Vagina (tissue), 2 donors: ENCODE results near the gene STOX2. TPM values are rescaled to one million over a fixed set of nuclear protein-coding genes. Genes with fewer than 3 reads are reported as not detected.

Experiments used
- DNase-seq, 2 donors: peaks; one replicate each; pipeline ENCODE4 v3.0.0-alpha.2; 2017; ENCODE audit errors: extremely low spot score in 2 of 2
- H3K27ac ChIP-seq: fragments of 200-600 bp; sonication (generic); one replicate; pipeline ENCODE4 v1.5.1; 2019
- H3K27me3 ChIP-seq: fragments of 200-600 bp; sonication (generic); one replicate; pipeline ENCODE4 v1.5.1; 2019
- H3K36me3 ChIP-seq, 2 donors: fragments of 200-600 bp; sonication (generic); one replicate each; pipeline ENCODE4 v1.5.1; 2017 to 2019
- H3K4me1 ChIP-seq: fragments of 200-600 bp; sonication (generic); one replicate; pipeline ENCODE4 v1.5.1; 2019
- H3K4me3 ChIP-seq, 2 donors: fragments of 200-600 bp; sonication (generic); 1 replicate in 1 of 2; 2 replicates in 1 of 2; pipeline ENCODE4 v1.5.1; 2016 to 2019
- H3K9me3 ChIP-seq: fragments of 200-600 bp; sonication (generic); one replicate; pipeline ENCODE4 v1.5.1; 2019
- POLR2A ChIP-seq, 2 donors: fragments of 450-650 bp; IDR thresholded peaks; one replicate each; pipeline ENCODE4 v1.6.1; 2017; ENCODE audit warnings: antibody characterized with exemption in 2 of 2, mild to moderate bottlenecking in 2 of 2, moderate library complexity in 2 of 2
- POLR2AphosphoS5 ChIP-seq, 2 donors: sonication (generic); formaldehyde crosslinking; IDR thresholded peaks; one replicate each; pipeline ENCODE4 v1.9.0; 2017; ENCODE audit warnings: antibody characterized with exemption in 2 of 2, mild to moderate bottlenecking in 2 of 2, low read depth in 1 of 2; ENCODE audit not compliant: insufficient read depth in 1 of 2
- intact Hi-C: fragments of 100-400 bp; cut with DNase I; formaldehyde crosslinking; loops from one replicate; pipeline ENCODE4 v1.15.1; 2023
- total RNA-seq: library from RNA; depleted of rRNA; stranded (reverse); fragments of >200 nt; gene quantifications from one replicate; pipeline ENCODE4 v1.2.3, GENCODE V29; 2016
- TF ChIP-seq, protein P1 (sequence below), 3 experiments: fragments of 450-650 bp in 2 of 3; fragments of 200-600 bp in 1 of 3; sonication (generic) in 1 of 3; IDR thresholded peaks; one replicate each; pipeline ENCODE4 v1.5.1; 2017 to 2019; ENCODE audit warnings: antibody characterized with exemption in 3 of 3, mild to moderate bottlenecking in 2 of 3, moderate library complexity in 2 of 3

STOX2 gene
- total RNA-seq, 1 donor from 2014 or later: 11.5 TPM

DNA sequence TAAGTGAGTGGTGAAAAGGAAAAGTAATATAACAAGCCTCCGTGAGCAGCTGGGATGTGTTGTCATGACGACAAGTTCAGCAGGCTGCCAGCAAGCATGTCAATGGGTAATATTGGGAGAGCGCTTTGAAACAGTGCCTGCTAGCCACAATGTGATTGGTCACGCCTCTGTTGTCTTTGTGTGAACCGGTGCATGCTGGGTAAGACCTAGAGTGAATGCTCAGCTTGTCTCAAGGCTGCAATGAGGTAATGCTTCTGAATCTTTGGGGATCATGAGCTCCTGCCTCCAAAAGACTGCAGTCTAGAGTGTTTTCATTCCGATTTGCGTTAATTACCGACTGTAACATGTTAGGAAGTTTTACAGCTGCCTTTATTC lies 54.9 kb downstream of the STOX2 start:
- peak overlapping the region in 1 of 2 donors; percentile 3 for H3K4me3 ChIP-seq

DNA sequence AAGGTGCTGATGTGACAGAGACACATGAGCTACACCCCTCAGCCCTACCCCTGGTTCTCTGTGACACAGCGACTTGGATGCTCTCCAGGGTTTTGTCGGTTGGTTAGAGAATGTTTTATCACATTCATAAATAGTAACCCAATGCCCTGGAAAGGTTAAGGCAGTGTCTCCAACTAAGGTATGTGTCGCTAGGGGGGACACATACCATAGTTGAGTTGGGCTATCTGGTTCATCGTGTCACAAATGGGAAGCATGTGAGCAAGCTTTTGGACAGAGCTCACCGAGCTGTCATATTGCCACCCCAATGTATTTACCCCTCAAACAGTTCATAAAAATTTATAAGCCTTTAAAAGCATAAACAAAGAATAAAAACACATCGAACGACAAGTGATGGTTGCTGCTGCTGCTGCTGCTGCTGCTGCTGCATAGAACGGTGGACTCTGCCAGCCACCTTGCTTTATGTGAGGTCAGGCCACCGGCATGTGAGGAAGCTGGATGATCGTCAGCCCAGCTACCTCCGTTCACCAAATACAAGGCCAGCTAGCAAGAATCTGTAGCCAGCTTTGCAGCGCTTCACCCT lies 55.9 kb downstream of the STOX2 start:
- intact Hi-C loops: no loop called here
- H3K9me3 ChIP-seq: no peaks in the 10 kb centered on the region
- DNase-seq: no peak

More for the DNA sequence above, 54.9 kb downstream of the STOX2 start:
- Histone ChIP-seq H3K9me3 (no peaks in the 10 kb centered on the region), H3K36me3 (no peaks in the 10 kb centered on the region), H3K27me3 (no peaks in the 10 kb centered on the region), H3K27ac (no peak overlapping the region), H3K4me1 (peaks cover 14% of the 10 kb centered on the region)
- DNase-seq: no peak
- TF ChIP-seq POLR2A (IDR thresholded peaks at IDR 0.05) (no peak), POLR2AphosphoS5 (IDR thresholded peaks at IDR 0.05; ENCODE audit: insufficient read depth in 1 of 2, low read depth in 1 of 2) (peak in 1 of 2 donors; percentile 65)
- TF ChIP-seq, protein P1, sequence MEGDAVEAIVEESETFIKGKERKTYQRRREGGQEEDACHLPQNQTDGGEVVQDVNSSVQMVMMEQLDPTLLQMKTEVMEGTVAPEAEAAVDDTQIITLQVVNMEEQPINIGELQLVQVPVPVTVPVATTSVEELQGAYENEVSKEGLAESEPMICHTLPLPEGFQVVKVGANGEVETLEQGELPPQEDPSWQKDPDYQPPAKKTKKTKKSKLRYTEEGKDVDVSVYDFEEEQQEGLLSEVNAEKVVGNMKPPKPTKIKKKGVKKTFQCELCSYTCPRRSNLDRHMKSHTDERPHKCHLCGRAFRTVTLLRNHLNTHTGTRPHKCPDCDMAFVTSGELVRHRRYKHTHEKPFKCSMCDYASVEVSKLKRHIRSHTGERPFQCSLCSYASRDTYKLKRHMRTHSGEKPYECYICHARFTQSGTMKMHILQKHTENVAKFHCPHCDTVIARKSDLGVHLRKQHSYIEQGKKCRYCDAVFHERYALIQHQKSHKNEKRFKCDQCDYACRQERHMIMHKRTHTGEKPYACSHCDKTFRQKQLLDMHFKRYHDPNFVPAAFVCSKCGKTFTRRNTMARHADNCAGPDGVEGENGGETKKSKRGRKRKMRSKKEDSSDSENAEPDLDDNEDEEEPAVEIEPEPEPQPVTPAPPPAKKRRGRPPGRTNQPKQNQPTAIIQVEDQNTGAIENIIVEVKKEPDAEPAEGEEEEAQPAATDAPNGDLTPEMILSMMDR (IDR thresholded peaks at IDR 0.05): no peak
- intact Hi-C loops: no loop called here

DNA sequence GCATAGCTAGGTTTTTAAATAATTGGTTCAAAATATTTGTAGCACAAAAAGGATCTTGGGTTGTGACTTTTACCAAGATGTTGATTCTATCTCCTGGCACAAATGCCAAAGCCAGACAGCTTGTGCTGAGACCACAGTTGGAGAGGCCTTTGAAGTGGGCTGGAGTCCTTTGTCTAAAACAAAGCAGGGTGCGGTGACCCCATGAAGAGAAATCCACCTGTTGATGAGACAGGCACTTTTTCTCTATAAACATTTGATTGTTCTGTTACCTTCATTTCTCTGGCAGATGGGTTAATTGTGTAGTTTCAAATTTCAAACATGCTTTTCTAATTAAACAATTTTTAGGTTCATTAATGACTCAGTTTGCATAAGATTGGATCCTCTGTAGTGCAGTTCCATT lies 56.7 kb downstream of the STOX2 start:
- TF ChIP-seq POLR2A (IDR thresholded peaks at IDR 0.05) (no peak), POLR2AphosphoS5 (IDR thresholded peaks at IDR 0.05; ENCODE audit: insufficient read depth in 1 of 2, low read depth in 1 of 2) (no peak)
- TF ChIP-seq, protein P1 (IDR thresholded peaks at IDR 0.05): no peak
- Histone ChIP-seq H3K27me3 (no peaks in the 10 kb centered on the region), H3K4me1 (peaks cover 14% of the 10 kb centered on the region), H3K4me3 (no peak overlapping the region), H3K9me3 (no peaks in the 10 kb centered on the region), H3K27ac (no peak overlapping the region), H3K36me3 (no peaks in the 10 kb centered on the region)
- intact Hi-C loops: no loop called here
- no peak for DNase-seq

More for the DNA sequence above, 55.9 kb downstream of the STOX2 start:
- Histone ChIP-seq H3K4me1 (peaks cover 14% of the 10 kb centered on the region), H3K36me3 (no peaks in the 10 kb centered on the region), H3K27ac (no peak overlapping the region), H3K4me3 (no peak overlapping the region), H3K27me3 (no peaks in the 10 kb centered on the region)
- no peak for TF ChIP-seq POLR2AphosphoS5 (IDR thresholded peaks at IDR 0.05; ENCODE audit: insufficient read depth in 1 of 2, low read depth in 1 of 2)
- TF ChIP-seq, protein P1 (IDR thresholded peaks at IDR 0.05): no peak
- TF ChIP-seq POLR2A (IDR thresholded peaks at IDR 0.05): no peak

DNA sequence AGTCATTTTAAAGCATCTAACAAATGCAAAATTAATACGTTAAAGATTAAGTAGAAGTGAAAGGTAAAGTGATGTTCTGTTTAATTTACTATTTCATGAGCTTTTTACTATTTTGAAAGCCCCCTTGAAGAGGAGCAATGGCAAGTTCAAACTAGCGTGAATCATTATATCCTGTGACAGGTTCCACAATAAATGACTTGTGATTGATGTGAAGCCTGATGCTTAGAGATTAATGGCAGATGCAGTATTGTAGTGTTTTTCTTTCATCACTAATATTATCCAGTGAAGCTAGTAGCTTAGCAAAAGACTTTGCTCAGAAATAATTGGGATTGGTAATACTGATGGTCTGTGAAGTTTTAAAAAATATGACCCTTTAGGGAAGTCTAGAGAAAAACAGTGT lies 57.3 kb downstream of the STOX2 start:
- H3K36me3 ChIP-seq: no peaks in the 10 kb centered on the region
- H3K27me3 ChIP-seq: no peaks in the 10 kb centered on the region
- intact Hi-C loops: no loop called here
- no peak overlapping the region for H3K4me3 ChIP-seq
- H3K4me1 ChIP-seq: peaks cover 14% of the 10 kb centered on the region
- TF ChIP-seq POLR2A (IDR thresholded peaks at IDR 0.05): no peak
- H3K27ac ChIP-seq: no peak overlapping the region
- DNase-seq: no peak
- no peaks in the 10 kb centered on the region for H3K9me3 ChIP-seq

DNA sequence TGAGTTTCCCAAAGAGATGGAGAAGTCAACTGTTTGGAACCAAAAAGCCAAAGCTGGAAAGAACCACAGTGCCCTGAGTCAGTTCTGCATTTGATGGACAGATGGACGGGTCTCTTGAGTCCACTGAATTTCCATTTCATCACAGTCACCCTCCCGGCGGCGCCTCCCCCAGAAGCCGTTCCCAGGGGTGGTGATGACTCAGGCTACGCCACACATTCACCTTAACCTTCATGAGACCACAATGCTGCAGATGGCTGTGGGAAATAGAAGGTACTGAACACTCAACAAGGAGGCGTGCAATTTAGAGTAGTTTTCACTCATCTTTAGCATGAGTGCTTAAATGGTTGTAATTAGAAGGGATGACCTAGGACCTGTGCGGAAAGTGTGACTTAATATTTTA lies 61.3 kb downstream of the STOX2 start:
- Histone ChIP-seq H3K36me3 (no peaks in the 10 kb centered on the region), H3K27ac (no peak overlapping the region), H3K4me3 (no peak overlapping the region), H3K27me3 (no peaks in the 10 kb centered on the region), H3K9me3 (no peaks in the 10 kb centered on the region), H3K4me1 (peaks cover under 1% of the 10 kb centered on the region)
- TF ChIP-seq POLR2A (IDR thresholded peaks at IDR 0.05) (no peak), POLR2AphosphoS5 (IDR thresholded peaks at IDR 0.05; ENCODE audit: insufficient read depth in 1 of 2, low read depth in 1 of 2) (no peak)
- TF ChIP-seq, protein P1 (IDR thresholded peaks at IDR 0.05): no peak
- intact Hi-C loops: no loop called here
- DNase-seq: no peak
